A673 (cell line): Measurements from ENCODE around the gene CGN.

Experiments used
- CTCF ChIP-seq: fragments of 300-800, 200-600 bp; sonication (generic); conservative IDR thresholded peaks from 2 replicates; pipeline ENCODE4 v1.5.1; 2017; ENCODE audit warnings: low read depth, mild to moderate bottlenecking, antibody characterized with exemption, low read length, moderate library complexity, mixed read lengths
- EZH2 ChIP-seq: fragments of 200-600 bp; sonication (generic); IDR thresholded peaks from 2 replicates; pipeline ENCODE4 v1.6.1; 2017; ENCODE audit warnings: borderline replicate concordance, low read depth, mild to moderate bottlenecking, mixed read lengths, antibody characterized with exemption, low read length; ENCODE audit not compliant: poor library complexity, severe bottlenecking

- TF ChIP-seq CTCF (no peak), EZH2 (no peak)
Measured at GRCh38 chr1:151514366-151514765, 3.2 kb downstream of the CGN start.
